Stimulated activated CD4-positive, alpha-beta T cell treated with anti-CD3 and anti-CD28 coated beads, TNF-alpha, amount 100 ng/mL, for 1 hour (primary cell): ENCODE measurements around the gene UBE2C.
A peak's percentile ranks its signal among the peaks of the same experiment; 100 is the strongest.
"Not testable (repeated sequence)": the region's sequence is repeated elsewhere in the genome, so short reads cannot be mapped to it uniquely, and the experiment has no call there.

Source experiments
- DNase-seq, 3 donors: peaks; one replicate each; pipeline ENCODE4 v3.0.0-alpha.2; 2020; ENCODE audit warnings: low read depth in 3 of 3, low spot score in 1 of 3

The UBE2C gene

DNA sequence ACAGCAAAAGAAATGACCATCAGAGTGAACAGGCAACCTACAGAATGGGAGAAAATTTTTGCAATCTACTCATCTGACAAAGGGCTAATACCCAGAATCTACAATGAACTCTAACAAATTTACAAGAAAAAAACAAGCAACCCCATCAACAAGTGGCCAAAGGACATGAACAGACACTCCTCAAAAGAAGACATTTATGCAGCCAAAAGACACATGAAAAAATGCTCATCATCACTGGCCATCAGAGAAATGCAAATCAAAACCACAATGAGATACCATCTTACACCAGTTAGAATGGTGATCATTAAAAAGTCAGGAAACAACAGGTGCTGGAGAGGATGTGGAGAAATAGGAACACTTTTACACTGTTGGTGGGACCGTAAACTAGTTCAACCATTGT lies 14.9 kb upstream of the UBE2C start:
- DNase-seq = not testable (repeated sequence)

DNA sequence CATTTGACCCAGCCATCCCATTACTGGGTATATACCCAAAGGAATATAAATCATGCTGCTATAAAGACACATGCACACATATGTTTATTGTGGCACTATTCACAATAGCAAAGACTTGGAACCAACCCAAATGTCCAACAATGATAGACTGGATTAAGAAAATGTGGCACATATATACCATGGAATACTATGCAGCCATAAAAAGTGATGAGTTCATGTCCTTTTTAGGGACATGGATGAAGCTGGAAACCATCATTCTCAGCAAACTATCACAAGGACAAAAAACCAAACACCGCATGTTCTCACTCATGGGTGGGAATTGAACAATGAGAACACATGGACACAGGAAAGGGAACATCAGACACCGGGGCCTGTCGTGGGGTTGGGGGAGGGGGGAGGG lies 14.5 kb upstream of the UBE2C start:
- DNase-seq = not testable (repeated sequence)

DNA sequence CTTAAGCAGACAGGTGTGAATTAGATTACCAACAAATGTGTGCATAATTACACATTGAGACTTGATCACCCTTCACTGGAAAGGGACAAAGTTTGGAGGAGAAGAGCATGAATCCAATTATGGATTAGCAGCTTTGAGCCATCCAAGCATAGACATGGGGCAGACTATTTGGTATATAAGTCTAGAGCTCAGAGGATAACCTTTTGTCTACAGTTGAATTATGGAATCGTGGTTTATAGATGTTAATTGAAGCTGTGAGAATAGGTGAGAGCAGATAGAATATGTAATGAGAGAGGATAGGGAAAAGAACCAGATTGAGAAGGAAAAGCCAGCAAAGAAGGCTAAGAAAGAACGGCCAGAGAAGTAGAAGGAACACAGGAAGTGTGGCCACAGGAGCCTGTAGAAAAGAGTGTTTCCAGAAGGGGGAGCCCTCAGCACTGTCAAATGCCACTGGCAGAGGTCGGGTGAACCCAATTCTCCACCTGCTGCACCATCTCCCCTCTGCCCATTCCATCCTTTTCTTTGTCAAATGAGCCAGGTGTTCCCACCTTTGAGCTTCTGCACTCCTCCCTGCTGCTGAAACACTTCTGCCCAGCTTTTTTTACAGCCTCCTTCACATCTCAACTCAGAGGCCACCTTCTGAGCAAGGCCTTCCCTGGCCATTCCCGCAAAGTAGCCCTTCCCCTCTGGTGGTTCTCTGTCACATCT lies 13.4 kb upstream of the UBE2C start:
- peak in 2 of 3 donors; percentile 25 to 28 for DNase-seq

DNA sequence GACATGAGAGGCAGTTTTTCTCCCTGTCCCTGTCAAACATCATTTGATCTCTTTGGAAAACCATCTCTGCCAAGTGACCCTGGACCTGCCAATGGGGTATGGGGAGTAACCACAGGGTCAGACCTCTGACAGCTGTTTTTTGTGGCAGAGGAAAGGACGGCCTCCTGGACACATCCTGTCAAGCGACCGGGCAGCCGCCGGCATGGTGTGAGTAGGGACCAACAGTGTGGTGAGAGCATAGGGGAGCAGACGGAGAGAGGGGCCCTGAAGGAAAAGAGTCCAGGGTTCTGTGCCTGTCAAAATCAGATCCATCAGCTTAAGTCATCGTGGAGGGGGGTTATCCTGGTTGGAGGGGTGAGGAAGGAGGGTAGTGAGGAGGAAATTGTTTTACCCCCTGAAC lies 10.6 kb upstream of the UBE2C start:
- no peak for DNase-seq

DNA sequence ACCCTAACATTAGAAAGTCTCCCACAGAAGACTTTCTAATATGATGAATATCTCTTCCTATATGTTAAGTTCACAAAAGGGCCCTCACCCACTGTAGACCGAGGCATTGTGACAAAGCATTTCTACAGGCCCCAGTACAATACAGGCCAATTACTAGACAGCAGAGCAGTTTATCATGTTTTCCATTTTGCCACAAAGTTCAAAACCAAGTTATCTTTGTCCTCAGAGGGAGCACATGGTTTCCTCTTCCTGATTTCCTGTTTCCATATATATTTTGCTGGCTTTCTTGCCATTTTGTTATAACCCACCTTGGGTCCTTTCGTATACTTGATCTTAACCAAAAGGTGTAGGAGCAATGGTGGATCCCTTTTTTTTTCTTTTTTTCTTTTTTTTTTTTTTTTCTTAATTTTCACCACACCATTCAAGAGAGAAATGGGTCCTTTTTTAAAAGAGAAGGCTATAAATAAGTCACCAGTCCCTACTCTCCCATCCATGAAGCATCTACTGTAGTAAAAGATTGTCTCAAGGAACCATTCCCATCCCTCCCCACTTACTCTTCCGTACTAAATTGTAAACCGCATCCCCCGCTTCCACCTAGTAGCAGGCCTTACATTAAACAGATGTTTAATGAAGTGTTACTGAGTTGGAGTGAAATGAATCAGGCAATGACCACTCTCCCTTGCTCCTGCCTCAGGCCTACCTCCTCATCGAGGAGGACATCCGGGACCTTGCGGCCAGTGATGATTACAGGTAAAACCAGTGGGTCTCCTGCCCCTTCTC lies 2.1 kb upstream of the UBE2C start:
- no peak for DNase-seq

DNA sequence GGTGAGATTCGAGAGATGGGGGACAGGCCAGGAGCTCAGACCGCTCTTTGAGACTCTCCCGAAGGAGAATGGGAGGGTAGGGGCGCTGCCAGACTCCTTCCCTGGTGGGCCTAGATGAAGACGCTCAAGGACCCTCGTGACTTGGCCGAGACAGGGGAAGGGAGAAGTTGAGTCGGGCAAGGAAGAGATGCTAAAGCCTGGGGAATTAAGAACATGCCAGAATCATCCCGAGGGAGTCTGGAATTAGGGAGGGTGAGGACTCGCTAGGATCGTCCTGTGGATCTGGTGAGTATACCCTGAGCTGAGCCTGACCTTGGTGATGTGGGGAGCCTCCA lies 529 bp downstream of the UBE2C start:
- no peak for DNase-seq

DNA sequence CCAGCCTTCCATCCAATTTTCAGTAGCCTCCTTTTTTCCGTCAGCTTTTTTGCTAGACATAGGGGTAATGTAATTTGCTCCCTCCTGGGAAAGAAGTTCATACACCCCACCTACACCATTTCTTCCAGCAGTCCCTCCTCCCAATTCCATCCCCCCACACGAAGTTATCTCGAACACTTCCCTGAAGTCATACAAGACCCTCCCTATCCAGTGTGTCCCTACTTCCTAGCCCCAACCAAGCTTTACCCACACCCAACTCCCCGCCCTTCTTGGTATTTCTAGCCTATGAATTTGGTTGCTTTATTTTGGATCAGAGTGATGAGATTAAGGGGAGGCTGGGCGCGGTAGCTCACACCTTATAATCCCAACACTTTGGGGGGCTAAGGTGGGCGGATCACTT lies 1.0 kb downstream of the UBE2C start:
- DNase-seq = no peak

DNA sequence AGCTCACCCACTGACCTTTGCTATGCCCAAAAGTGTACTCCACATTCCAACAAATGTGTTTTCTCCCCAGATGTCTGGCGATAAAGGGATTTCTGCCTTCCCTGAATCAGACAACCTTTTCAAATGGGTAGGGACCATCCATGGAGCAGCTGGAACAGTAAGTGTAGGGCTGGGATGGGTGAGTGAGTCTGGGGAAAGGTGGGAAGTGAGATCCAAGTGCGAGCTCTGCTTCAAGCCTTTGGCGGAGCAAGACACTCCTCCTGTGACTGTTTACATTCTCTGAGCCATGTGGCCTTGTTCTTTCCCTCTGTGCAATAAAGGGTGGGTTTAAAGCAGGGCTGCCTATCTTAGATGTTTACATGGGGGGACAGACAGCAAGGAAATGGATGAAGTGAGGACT lies 1.9 kb downstream of the UBE2C start:
- no peak for DNase-seq

DNA sequence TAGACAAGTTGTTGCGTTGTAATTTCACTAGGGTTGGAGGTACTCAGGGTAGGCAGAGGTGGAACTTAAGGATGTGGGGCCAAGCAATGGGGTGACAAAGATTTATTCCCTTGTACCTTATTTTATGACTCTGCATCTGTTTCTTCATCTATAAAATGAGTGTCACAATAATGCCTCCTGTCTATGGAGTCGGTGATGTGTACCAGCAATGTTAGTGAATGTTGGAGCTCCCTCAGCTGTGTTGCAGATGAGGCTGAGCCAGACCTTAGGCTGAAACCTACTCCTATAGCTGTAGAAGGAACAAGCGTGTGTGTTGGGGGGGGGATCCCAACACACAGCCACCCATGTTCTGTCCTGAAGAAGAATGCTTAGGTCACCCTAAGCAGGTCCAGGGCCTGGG lies 4.5 kb downstream of the UBE2C start:
- DNase-seq = no peak

DNA sequence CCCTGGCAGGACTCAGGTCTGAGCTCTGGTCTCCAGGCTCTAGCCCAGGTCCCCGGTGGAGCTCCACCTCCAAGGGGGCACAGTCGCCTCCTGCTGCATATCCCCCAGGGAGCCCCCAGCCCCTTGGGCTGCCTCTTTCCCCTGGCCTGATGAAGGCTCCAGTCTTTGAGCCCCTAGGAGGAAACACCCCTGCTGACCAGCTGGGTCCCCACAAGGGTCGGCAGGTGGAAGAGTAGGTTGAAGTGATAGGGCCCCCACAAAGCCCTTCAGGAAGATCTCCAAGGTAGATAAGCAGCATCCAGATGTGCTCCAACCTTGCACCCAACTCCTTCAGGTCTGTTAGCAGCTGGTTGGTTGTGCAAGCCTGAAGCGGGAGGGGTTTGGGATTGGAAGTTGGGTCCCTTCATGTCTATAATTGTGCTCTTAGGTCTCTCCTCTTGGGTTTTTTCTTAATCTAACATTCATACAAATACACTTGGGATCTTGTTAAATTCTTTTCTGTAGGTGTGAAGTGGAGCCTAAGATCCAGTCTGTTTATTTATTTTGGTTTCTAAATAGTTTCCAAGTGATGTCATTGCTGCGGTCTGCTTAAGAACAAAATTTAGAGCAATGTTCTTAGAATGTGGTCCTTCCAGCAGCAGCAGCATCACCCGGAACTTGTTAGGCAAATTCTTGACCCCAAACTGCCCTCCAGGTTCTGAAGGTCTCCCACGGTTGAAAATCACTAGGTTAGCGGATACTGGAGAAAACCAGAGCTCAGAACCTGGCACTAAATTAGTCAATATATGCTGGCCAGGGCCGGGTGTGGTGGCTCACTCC lies 5.1 kb downstream of the UBE2C start:
- DNase-seq = no peak

DNA sequence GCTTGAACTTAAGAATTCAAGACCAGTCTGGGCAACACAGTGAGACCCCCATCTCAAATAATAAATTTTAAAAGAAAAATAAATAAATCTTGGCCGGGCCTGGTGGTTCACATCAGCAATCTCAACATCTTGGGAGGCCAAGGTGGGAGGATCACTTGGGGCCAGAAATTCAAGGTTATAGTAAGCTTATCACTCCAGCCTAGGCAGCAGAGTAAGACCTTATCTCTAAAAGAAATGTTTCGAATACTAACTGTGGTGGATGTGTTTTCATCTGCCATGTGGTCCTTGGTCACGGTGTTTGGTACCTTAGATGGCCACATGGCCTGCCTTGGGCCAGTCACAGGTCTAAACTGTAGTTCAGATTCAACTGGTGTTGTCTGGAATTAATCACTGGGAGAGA lies 5.8 kb downstream of the UBE2C start:
- no peak for DNase-seq

DNA sequence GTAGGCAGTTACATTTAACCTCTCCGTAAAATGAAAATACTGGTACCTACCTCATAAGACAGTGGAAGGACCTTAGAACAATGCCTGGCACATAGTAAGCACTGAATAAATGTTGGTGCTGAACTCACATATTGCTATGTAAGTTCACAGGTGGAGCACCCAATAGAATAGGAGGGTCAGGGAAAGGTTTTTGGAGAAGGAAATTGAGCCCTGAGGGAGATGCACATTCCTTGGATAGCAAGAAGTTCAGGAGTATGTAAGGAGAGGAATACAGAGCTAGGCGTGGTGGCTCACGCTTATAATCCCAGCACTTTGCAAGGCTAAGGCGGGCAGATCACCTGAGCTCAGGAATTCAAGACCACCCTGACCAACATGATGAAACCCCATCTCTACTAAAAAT lies 7.0 kb downstream of the UBE2C start:
- DNase-seq = no peak

DNA sequence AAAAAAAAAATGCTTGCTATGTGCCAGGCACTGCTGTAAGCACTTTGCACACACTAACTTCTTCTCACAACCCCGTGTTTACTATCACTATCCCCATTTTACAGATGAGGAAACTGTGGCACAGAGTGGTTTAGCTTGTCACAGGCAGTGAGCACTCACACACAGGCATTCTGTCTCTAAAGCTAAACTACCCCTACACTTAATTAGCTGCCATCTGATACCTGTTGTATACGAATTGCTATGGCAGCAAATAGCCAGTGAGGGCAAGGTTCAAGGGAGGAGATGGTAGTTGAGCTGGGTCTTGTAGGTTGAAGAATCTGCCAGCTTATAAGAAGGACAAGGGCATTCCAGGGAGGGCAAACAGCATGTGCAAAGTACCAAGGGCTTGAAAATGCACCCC lies 9.5 kb downstream of the UBE2C start:
- DNase-seq = no peak

DNA sequence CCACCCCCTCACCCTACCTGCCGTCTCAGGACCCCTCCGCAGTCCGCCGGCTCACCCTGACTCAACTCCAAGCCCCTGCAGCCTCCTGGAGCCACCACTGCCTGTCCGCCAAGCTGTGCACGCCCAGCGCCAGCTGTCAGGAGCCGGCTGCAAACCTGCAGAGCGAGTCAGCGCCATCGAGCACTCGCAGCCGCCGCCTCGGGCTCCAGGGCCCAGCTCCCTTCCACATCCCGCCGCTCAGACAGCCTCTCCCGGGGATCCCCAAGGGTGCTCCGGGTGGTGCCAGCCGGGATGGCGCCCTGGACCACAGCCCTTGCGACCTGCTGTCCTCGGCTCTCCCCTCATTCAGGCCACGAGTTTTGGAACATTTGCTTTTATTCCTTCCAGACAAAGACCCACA lies 10.4 kb downstream of the UBE2C start:
- no peak for DNase-seq

DNA sequence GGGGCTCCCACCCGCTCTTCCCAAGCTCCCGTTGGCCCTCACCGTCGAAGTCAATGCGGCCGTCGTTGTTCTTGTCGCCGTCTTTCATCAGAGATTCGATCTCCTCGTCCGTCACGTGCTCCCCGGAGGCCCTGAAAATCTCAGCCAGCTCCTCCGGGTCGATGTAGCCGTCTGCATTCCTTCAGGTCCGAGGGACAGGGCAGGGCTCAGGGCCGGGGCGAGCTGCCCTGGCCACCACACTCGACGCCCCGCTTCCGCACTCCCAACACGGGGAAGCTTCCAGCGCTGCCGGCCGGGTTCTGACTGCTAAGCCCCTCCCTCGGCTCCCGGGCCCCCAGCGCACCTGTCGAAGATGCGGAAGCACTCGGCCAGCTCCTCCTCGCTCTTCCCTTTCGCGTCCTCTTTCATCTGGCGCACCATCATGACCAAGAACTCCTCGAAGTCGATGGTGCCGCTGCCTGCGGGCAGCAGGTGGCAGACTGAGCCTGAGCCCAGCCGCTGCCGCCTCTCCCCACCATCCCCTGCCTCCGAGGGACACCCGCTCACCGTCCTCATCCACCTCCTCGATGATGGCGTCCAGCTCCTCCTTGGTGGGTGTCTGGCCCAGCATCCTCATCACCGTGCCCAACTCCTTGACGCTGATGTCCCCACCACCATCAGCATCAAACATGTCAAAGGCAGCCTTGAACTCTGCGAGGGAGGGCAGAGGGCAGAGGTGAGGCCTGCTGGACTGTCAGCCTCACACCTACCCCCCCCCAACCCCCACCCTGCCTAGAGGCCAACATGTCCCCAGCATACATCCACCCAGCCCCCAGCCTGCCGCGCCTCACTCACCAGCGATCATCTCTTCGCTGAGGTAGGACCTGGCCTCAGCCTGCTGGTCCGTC lies 11.7 kb downstream of the UBE2C start:
- DNase-seq = peak in 2 of 3 donors; percentile 11 to 24

DNA sequence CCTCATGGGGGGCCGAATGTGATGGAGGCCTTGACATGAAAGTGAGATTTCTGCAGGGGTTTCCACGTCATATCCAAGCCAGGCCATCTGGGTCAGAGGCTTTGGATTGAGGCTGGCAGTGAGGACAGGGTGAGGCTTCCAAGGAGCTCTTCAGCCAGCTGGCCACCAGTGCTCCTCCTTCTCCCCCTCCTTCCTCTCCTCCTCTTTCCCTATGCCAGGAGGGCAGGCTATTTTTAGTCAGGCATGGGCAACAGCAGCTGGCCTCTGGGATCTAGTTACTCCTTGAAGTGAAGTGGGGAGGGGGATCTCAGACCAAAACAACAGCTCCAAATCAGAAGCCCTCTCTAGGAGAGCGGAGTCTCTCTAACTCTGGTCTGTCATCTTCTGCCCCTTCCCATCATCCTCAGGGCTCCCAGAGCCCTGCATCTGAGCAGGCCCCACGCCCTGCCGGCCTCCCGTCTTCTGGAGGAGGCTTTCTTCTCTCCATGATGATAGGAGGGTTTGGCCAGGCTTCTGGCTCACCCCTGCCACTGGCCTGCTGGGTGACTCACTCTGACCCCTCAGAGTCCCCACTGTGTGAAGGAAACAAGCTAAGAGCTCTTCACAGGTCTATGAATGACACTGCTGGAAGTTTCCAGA lies 14.1 kb downstream of the UBE2C start:
- no peak for DNase-seq

DNA sequence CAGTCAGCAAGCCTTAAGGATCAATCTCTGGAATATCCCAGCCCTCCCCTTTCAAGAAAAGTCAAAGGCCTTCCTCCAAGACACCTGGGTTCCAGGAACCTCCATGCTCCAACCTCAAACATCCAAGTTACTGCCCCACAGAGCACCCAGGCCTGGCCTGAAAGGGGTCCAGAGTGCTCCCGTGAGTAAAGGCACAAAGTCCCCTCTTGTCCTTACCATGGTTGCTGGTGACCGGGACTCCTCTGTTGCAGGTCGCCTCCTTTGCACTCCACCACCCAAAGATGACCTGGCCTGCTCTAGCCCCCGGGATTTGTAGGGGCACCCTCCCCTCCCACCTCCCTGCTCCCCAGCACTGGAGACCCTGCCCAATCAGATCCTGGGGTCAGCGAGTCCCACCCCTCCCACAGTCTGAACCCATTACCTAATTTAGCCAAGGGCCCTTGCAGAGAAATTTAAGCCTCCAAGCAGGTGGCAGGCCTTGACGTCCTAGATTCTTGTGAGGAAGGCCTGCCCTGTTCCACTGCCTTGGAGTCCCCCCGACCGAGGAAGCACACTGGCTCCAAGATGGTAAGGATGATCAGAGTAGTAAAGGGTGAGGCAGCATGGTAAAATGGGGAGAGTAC lies 14.7 kb downstream of the UBE2C start, which contains the start of gene TNNC2:
Gene TNNC2, minus strand, starts transcription at position 283 of the 623 bp plus-strand sequence. Its CDS starts 64 bp downstream, at position 219.
- no peak for DNase-seq

DNA sequence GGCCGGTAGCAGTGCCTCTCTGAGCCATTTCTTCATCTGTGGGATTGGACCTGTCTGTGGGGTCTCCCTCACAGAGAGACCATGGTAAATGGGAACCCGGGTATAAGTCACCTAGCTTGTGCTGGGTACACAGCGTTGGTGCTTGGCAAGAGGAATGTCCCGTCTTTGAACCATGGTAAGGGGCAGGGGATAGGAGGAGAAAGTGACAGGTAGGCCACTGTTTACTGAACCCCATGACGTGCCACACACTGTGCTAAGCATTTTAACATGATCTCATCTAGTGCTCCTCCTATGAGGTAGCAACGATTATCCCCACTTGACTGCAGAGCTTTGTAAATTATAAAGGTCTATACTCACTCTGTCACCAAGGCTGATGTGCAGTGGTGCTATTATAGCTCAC lies 15.3 kb downstream of the UBE2C start:
- DNase-seq = no peak

DNA sequence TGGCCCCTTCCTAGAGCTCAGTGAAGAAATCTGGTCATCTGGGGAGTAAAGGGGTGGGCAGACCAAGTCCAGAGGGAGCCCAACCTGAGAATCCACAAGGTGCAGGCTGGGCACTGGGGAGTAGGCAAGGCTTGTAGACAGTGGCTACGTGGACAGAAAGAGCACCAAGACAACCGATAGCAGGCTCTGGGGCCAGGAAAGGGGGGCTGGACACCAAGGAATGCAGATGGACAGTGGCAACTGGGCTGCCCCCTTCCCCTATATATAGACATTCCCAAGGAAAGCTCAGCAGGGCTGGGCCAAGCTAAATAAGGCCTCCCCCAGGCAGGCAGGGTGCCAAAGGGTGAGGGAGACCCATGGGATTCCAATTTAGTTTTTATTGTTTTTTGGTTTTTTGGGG lies 16.1 kb downstream of the UBE2C start:
- DNase-seq = no peak

DNA sequence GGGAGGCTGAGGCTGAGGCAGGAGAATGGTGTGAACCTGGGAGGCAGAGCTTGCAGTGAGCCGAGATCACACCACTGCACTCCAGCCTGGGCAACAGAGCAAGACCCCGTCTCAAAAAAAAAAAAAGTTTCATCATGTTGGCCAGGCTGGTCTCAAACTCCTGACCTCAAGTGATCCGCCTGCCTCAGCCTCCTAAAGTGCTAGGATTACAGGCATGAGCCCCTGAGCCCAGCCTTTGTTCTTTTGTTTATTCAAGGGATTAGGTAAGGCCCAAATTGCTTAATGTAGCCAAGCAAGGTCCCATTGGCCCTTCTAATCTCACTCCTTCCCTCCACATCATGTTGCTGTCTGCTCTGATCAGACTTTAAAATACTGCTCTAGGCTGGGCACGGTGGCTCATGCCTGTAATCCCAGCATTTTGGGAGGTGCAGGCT lies 17.2 kb downstream of the UBE2C start:
- not testable (repeated sequence) for DNase-seq
